IMR-90 (cell line): ENCODE measurements around the gene AKAP8L. TPM values are rescaled to one million over a fixed set of nuclear protein-coding genes. Genes with fewer than 3 reads are reported as not detected.

Source experiments
- ATAC-seq: fragments of 200-7000 bp; cut with Tn5 transposase; 2 replicates; pipeline ENCODE4 v1.9.1; 2020; ENCODE audit warnings: low read depth, mild to moderate bottlenecking, moderate library complexity
- BruUV-seq: library from RNA; stranded (reverse); fragments of 400-500 nt; replicated peaks from 2 replicates; lab custom pipeline; 2021; lab: Mats Ljungman, UMichigan
- CTCF ChIA-PET: fragments of 300-600 bp; formaldehyde crosslinking; extraction: SDS; loops from one replicate; lab custom pipeline; 2021; ENCODE audit warnings: antibody characterized with exemption; lab: Yijun Ruan, JAX
- POLR2A ChIA-PET: fragments of 300-600 bp; sonication (Branson Sonifier 250); formaldehyde crosslinking; loops from one replicate; lab custom pipeline; 2022; ENCODE audit warnings: antibody characterized with exemption; ENCODE audit not compliant: unreplicated experiment; lab: Charles Lee
- DNase-seq: peaks from one replicate; pipeline ENCODE4 v3.0.0; 2013
- H2AFZ ChIP-seq: replicated peaks from 2 replicates; pipeline ENCODE3; 2013; ENCODE audit warnings: low read length, mild to moderate bottlenecking; ENCODE audit not compliant: poor library complexity
- H2AK5ac ChIP-seq: 2 replicates; pipeline ENCODE4 v1.6.1; 2013; ENCODE audit warnings: low read depth, low read length, inconsistent platforms
- H2AK9ac ChIP-seq: replicated peaks from 2 replicates; pipeline ENCODE3; 2013; ENCODE audit warnings: mild to moderate bottlenecking, low read depth, low read length, moderate library complexity; ENCODE audit not compliant: poor library complexity
- H2BK120ac ChIP-seq: 2 replicates; pipeline ENCODE4 v1.6.1; 2013; ENCODE audit warnings: low read depth, low read length, inconsistent platforms
- H2BK15ac ChIP-seq: 3 replicates; pipeline ENCODE4 v1.6.1; 2013; ENCODE audit warnings: low read depth, low read length, inconsistent platforms
- H2BK20ac ChIP-seq: 2 replicates; pipeline ENCODE4 v1.6.1; 2013; ENCODE audit warnings: low read depth, mild to moderate bottlenecking, inconsistent platforms, low read length, moderate library complexity
- H2BK5ac ChIP-seq: 2 replicates; pipeline ENCODE4 v1.6.1; 2013; ENCODE audit warnings: mild to moderate bottlenecking, low read depth, low read length, inconsistent platforms; ENCODE audit not compliant: poor library complexity, severe bottlenecking
- H3K14ac ChIP-seq: replicated peaks from 2 replicates; pipeline ENCODE4 v1.6.1; 2013; ENCODE audit warnings: low read depth, low read length, inconsistent platforms
- H3K18ac ChIP-seq: 2 replicates; pipeline ENCODE4 v1.6.1; 2013; ENCODE audit warnings: low read depth, low read length, control low read depth
- H3K23ac ChIP-seq: 2 replicates; pipeline ENCODE4 v1.6.1; 2013; ENCODE audit warnings: low read depth, low read length, inconsistent platforms
- H3K27ac ChIP-seq: 2 replicates; pipeline ENCODE4 v1.5.1; 2013; ENCODE audit warnings: mild to moderate bottlenecking, control low read depth, low read length; ENCODE audit not compliant: insufficient read depth
- H3K27me3 ChIP-seq: 2 replicates; pipeline ENCODE4 v1.6.1; 2013; ENCODE audit warnings: low read length; ENCODE audit not compliant: control insufficient read depth, insufficient read depth
- H3K36me3 ChIP-seq: 2 replicates; pipeline ENCODE4 v1.6.1; 2013; ENCODE audit warnings: low read length, mixed read lengths; ENCODE audit not compliant: control insufficient read depth, insufficient read depth
- H3K4ac ChIP-seq: 2 replicates; pipeline ENCODE4 v1.6.1; 2013; ENCODE audit warnings: low read depth, low read length, inconsistent platforms
- H3K4me1 ChIP-seq: 2 replicates; pipeline ENCODE4 v1.6.1; 2013; ENCODE audit warnings: low read length, mixed read lengths; ENCODE audit not compliant: control insufficient read depth, insufficient read depth
- H3K4me2 ChIP-seq: 2 replicates; pipeline ENCODE4 v1.6.1; 2013; ENCODE audit warnings: low read depth, mild to moderate bottlenecking, control low read depth, low read length, moderate library complexity
- H3K4me3 ChIP-seq: 2 replicates; pipeline ENCODE4 v1.5.1; 2013; ENCODE audit warnings: low read depth, mild to moderate bottlenecking, control low read depth, low read length, moderate library complexity; ENCODE audit not compliant: insufficient read depth
- H3K56ac ChIP-seq: 2 replicates; pipeline ENCODE4 v1.6.1; 2013; ENCODE audit warnings: low read length, inconsistent platforms; ENCODE audit not compliant: insufficient read depth; ENCODE audit errors: extremely low read depth
- H3K79me1 ChIP-seq, 2 experiments: 2 replicates each; pipeline ENCODE4 v1.6.1; 2013; ENCODE audit warnings: low read length in 2 of 2, inconsistent platforms in 1 of 2, low read depth in 1 of 2
- H3K9ac ChIP-seq: 2 replicates; pipeline ENCODE4 v1.6.1; 2013; ENCODE audit warnings: low read depth, low read length, control low read depth
- H3K9me1 ChIP-seq: 2 replicates; pipeline ENCODE4 v1.6.1; 2013; ENCODE audit warnings: low read length, inconsistent platforms; ENCODE audit not compliant: insufficient read depth
- H3K9me3 ChIP-seq: 2 replicates; pipeline ENCODE4 v1.6.1; 2013; ENCODE audit warnings: low read length; ENCODE audit not compliant: control insufficient read depth, insufficient read depth
- H4K20me1 ChIP-seq: 2 replicates; pipeline ENCODE4 v1.6.1; 2013; ENCODE audit warnings: low read length, inconsistent platforms; ENCODE audit not compliant: insufficient read depth
- H4K5ac ChIP-seq: 2 replicates; pipeline ENCODE4 v1.6.1; 2013; ENCODE audit warnings: mild to moderate bottlenecking, low read depth, low read length, control low read depth
- H4K8ac ChIP-seq, 2 experiments: 2 replicates each; pipeline ENCODE4 v1.6.1; 2013; ENCODE audit warnings: low read depth in 2 of 2, low read length in 2 of 2, control low read depth in 1 of 2, inconsistent platforms in 1 of 2
- H4K91ac ChIP-seq: 2 replicates; pipeline ENCODE4 v1.6.1; 2013; ENCODE audit warnings: low read depth, low read length, inconsistent platforms; ENCODE audit not compliant: insufficient read depth
- BHLHE40 ChIP-seq: fragments of 150-350 bp; IDR thresholded peaks from 2 replicates; pipeline ENCODE4 v1.6.1; 2016; ENCODE audit warnings: mild to moderate bottlenecking, low read depth, low read length
- CHD1 ChIP-seq: IDR thresholded peaks from 2 replicates; pipeline ENCODE4 v1.6.1; 2012; ENCODE audit warnings: low read depth, low read length, improper control_type of control experiment
- ELK1 ChIP-seq: fragments of 150-350 bp; IDR thresholded peaks from 2 replicates; pipeline ENCODE4 v1.6.1; 2016; ENCODE audit warnings: low read depth, mild to moderate bottlenecking, low read length, moderate library complexity, borderline replicate concordance
- FOS ChIP-seq: fragments of 150-350 bp; IDR thresholded peaks from 2 replicates; pipeline ENCODE4 v1.6.1; 2016; ENCODE audit warnings: low read depth, low read length
- MAFK ChIP-seq: IDR thresholded peaks from 2 replicates; pipeline ENCODE4 v1.6.1; 2012; ENCODE audit warnings: low read depth, low read length, improper control_type of control experiment
- MXI1 ChIP-seq: IDR thresholded peaks from 2 replicates; pipeline ENCODE4 v1.6.1; 2012; ENCODE audit warnings: low read depth, mild to moderate bottlenecking, low read length, moderate library complexity, borderline replicate concordance
- NFE2L2 ChIP-seq: fragments of 150-350 bp; IDR thresholded peaks from 2 replicates; pipeline ENCODE4 v1.6.1; 2016; ENCODE audit warnings: low read depth, mild to moderate bottlenecking, low read length
- RFX5 ChIP-seq: IDR thresholded peaks from 2 replicates; pipeline ENCODE4 v1.8.0; 2012; ENCODE audit warnings: low read depth, mild to moderate bottlenecking, low read length, moderate library complexity
- SMC3 ChIP-seq: fragments of 150-350 bp; IDR thresholded peaks from 2 replicates; pipeline ENCODE4 v1.6.1; 2016; ENCODE audit warnings: low read depth, mild to moderate bottlenecking, antibody characterized with exemption, low read length, moderate library complexity
- WGBS, 2 experiments: methylation state at CpG; one replicate each; pipeline versions ENCODE4 v1.1.5 to v1.1.7; 2013; ENCODE audit warnings: missing lambda C conversion rate in 2 of 2; ENCODE audit not compliant: insufficient read length in 1 of 2; ENCODE audit errors: extremely low coverage in 2 of 2; 5-methylcytosine and 5-hydroxymethylcytosine counted together
- dilution Hi-C: fragments of 300-500 bp; cut with HindIII; formaldehyde crosslinking; loops from one replicate; pipeline ENCODE4 v1.14.3; 2018; ENCODE audit warnings: low sequenced_read_pairs; ENCODE audit not compliant: unreplicated experiment
- in situ Hi-C: fragments of 300-500 bp; cut with MboI; formaldehyde crosslinking; loops from 3 replicates; pipeline ENCODE4 v1.14.3; 2019; ENCODE audit warnings: low sequenced_read_pairs, inconsistent platforms, mixed read lengths
- intact Hi-C: fragments of 100-400 bp; cut with micrococcal nuclease; formaldehyde crosslinking; loops from 2 replicates; pipeline ENCODE4 v1.10.0; 2022
- polyA plus RNA-seq, 3 experiments: library from polyadenylated mRNA; depleted of rRNA; stranded (reverse); fragments of >200 nt; gene quantifications; 2 replicates each; pipeline ENCODE4 v1.2.3, GENCODE V29; 2012; ENCODE audit warnings: low replicate concordance in 1 of 3
- total RNA-seq: library from RNA; depleted of rRNA; stranded (reverse); fragments of >200 nt; gene quantifications from 2 replicates; pipeline ENCODE4 v1.2.3, GENCODE V29; 2012
- TF ChIP-seq, protein P1 (sequence below): conservative IDR thresholded peaks from 2 replicates; pipeline ENCODE4 v1.5.1; 2012; ENCODE audit warnings: mild to moderate bottlenecking, low read depth, low read length, improper control_type of control experiment

Gene AKAP8L
- total and polyA plus RNA-seq, 2 of the 4 experiments (the other 2 are of a cell fraction) = 43.1 to 44.6 TPM

- Histone ChIP-seq H3K4me3 (no peak overlapping the region), H3K9me1 (peaks cover 10% of the 10 kb centered on the region), H2BK20ac (no peak overlapping the region), H3K56ac (no peak overlapping the region), H3K4me1 (no peaks in the 10 kb centered on the region), H2AFZ (no peak overlapping the region), H3K14ac (no peak overlapping the region), H2BK120ac (no peak overlapping the region), H3K18ac (no peak overlapping the region), H2AK5ac (no peak overlapping the region), H3K4me2 (no peak overlapping the region), H4K91ac (no peak overlapping the region), H3K23ac (no peak overlapping the region), H3K9me3 (no peaks in the 10 kb centered on the region), H3K27ac (no peak overlapping the region), H3K79me1 (peaks cover 0 to 6% of the 10 kb centered on the region in 2 experiments; a peak in 1 of 4 replicates), H2BK15ac (no peak overlapping the region), H4K5ac (no peak overlapping the region), H2AK9ac (no peak overlapping the region), H3K36me3 (peaks cover 8% of the 10 kb centered on the region; the same call in 1 of the 2 replicates), H3K4ac (no peak overlapping the region), H2BK5ac (no peak overlapping the region), H3K9ac (no peak overlapping the region), H4K20me1 (no peaks in the 10 kb centered on the region), H3K27me3 (no peaks in the 10 kb centered on the region), H4K8ac (no peak overlapping the region)
- no peak for TF ChIP-seq BHLHE40
- TF ChIP-seq RFX5 = no peak
- TF ChIP-seq MAFK = no peak
- no peak for TF ChIP-seq ELK1
- no peak for TF ChIP-seq CHD1
- no peak for TF ChIP-seq NFE2L2
- TF ChIP-seq, protein P1, sequence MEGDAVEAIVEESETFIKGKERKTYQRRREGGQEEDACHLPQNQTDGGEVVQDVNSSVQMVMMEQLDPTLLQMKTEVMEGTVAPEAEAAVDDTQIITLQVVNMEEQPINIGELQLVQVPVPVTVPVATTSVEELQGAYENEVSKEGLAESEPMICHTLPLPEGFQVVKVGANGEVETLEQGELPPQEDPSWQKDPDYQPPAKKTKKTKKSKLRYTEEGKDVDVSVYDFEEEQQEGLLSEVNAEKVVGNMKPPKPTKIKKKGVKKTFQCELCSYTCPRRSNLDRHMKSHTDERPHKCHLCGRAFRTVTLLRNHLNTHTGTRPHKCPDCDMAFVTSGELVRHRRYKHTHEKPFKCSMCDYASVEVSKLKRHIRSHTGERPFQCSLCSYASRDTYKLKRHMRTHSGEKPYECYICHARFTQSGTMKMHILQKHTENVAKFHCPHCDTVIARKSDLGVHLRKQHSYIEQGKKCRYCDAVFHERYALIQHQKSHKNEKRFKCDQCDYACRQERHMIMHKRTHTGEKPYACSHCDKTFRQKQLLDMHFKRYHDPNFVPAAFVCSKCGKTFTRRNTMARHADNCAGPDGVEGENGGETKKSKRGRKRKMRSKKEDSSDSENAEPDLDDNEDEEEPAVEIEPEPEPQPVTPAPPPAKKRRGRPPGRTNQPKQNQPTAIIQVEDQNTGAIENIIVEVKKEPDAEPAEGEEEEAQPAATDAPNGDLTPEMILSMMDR = no peak
- no peak for TF ChIP-seq SMC3
- TF ChIP-seq FOS = no peak
- no peak for TF ChIP-seq MXI1
- intact Hi-C loops = no loop called here
- dilution Hi-C loops = no loop called here
- BruUV-seq = no TSS peak
- CTCF ChIA-PET = no interaction called here
- WGBS, 2 experiments = 85% methylated on average over 3 of the region's 7 CpGs; no CpG with 5 or more reads in 1 of the 2 experiments
- in situ Hi-C loops = loop anchor here (25.0 kb wide), 1 partner anchor 884 kb away; the partner anchor contains the start of gene NDUFB7
- DNase-seq (no peak), ATAC-seq (no peak)
- POLR2A ChIA-PET = no interaction called here
These were observed 27.1 kb upstream of the AKAP8L start for GRCh38 chr19:15445807-15446376.
